Peyer's patch (tissue), 4 donors: ENCODE measurements around the gene SNX4. TPM values are rescaled to one million over a fixed set of nuclear protein-coding genes. Genes with fewer than 3 reads are reported as not detected.
"Not testable (repeated sequence)": the region's sequence is repeated elsewhere in the genome, so short reads cannot be mapped to it uniquely, and the experiment has no call there.

Experiments
- DNase-seq, 3 donors: peaks; one replicate each; pipeline ENCODE4 v3.0.0-alpha.2; 2017 to 2019
- H3K27ac ChIP-seq, 4 donors: fragments of 200-600 bp; sonication (generic); one replicate each; pipeline ENCODE4 v1.5.1; 2016 to 2019
- H3K27me3 ChIP-seq, 2 donors: fragments of 200-600 bp; sonication (generic); one replicate each; pipeline ENCODE4 v1.5.1; 2019
- H3K36me3 ChIP-seq, 3 donors: fragments of 200-600 bp; sonication (generic); one replicate each; pipeline ENCODE4 v1.5.1; 2016 to 2019
- H3K4me1 ChIP-seq, 4 donors: fragments of 200-600 bp; sonication (generic); one replicate each; pipeline ENCODE4 v1.5.1; 2016 to 2019
- H3K4me3 ChIP-seq, 4 donors: fragments of 200-600 bp; sonication (generic); 1 replicate in 3 of 4; 2 replicates in 1 of 4; pipeline ENCODE4 v1.5.1; 2016 to 2019; ENCODE audit warnings: mild to moderate bottlenecking in 1 of 4
- H3K9me3 ChIP-seq, 4 donors: fragments of 200-600 bp; sonication (generic); one replicate each; pipeline ENCODE4 v1.5.1; 2016 to 2019; ENCODE audit warnings: mild to moderate bottlenecking in 1 of 4
- CTCF ChIP-seq, 6 experiments: fragments of 450-650 bp in 4 of 6; fragments of 200-600 bp in 2 of 6; sonication (generic) in 1 of 6; IDR thresholded peaks; one replicate each; pipeline ENCODE4 v1.5.1; 2017 to 2019; ENCODE audit warnings: antibody characterized with exemption in 6 of 6, mild to moderate bottlenecking in 3 of 6, moderate library complexity in 1 of 6
- POLR2A ChIP-seq, 2 donors: fragments of 450-650 bp; IDR thresholded peaks; one replicate each; pipeline ENCODE4 v1.5.1; 2017; ENCODE audit warnings: antibody characterized with exemption in 2 of 2, mild to moderate bottlenecking in 2 of 2, moderate library complexity in 2 of 2
- total RNA-seq, 4 donors: library from RNA; depleted of rRNA; stranded (reverse); fragments of >200 nt; gene quantifications; one replicate each; pipeline ENCODE4 v1.1.0, GENCODE V29; 2016

SNX4 gene
- 10 to 100 TPM; 64.1 to 82.6 (median 70.0) TPM for total RNA-seq

- H3K4me3 ChIP-seq: peak within 1 kb of the TSS; percentile 53 to 97 (median 80)
- TF ChIP-seq POLR2A (IDR thresholded peaks at IDR 0.05) (peak; percentile 64 to 67), CTCF (IDR thresholded peaks at IDR 0.05) (peak in 1 of 6 experiments; percentile 6)
- H3K4me1 ChIP-seq: peaks cover 0 to 14% (median 6%) of the 10 kb centered on the region in 4 donors
- DNase-seq: peak; percentile 89 to 96 (median 93)
- H3K36me3 ChIP-seq: peaks cover 0 to 13% (median 0%) of the 10 kb centered on the region in 3 donors
- no peaks in the 10 kb centered on the region for H3K9me3 ChIP-seq
- H3K27ac ChIP-seq: peak within 1 kb of the TSS; percentile 68 to 88 (median 78)
- H3K27me3 ChIP-seq: no peaks in the 10 kb centered on the region
Observed at GRCh38 chr3:125519678-125520562, at the start of gene SNX4. Gene SNX4, minus strand, starts transcription at chr3:125520202. Its CDS starts 30 bp downstream, at chr3:125520172.

GRCh38 chr3:125556314-125556713, 36.3 kb upstream of the SNX4 start:
- H3K36me3 ChIP-seq: peaks cover 0 to 55% (median 0%) of the 10 kb centered on the region in 3 donors
- H3K4me3 ChIP-seq: no peak overlapping the region
- DNase-seq: no peak
- TF ChIP-seq POLR2A (IDR thresholded peaks at IDR 0.05) (no peak), CTCF (IDR thresholded peaks at IDR 0.05) (no peak)
- no peak overlapping the region for H3K27ac ChIP-seq
- H3K4me1 ChIP-seq: no peaks in the 10 kb centered on the region
- H3K9me3 ChIP-seq: no peaks in the 10 kb centered on the region
- H3K27me3 ChIP-seq: no peaks in the 10 kb centered on the region

DNA sequence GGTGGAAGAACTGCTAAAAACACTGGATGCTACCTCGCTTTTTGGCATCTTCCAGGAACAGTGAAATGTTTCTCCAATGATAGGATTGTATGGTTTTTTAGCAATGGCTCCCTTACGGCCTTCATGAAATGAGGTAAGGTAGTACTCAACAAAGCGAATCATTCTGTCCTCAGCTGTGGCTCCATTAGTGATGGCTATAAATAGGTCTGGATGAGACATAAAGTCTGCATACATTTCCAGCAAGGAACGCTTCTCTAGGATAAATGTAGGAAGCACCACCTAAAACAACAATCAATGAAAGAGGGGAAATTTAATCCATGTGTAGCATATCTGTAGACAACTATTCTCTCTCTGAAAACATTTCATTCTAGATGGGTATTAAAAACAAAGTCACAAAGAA, 32.4 kb upstream of the SNX4 start:
- Histone ChIP-seq H3K9me3 (no peaks in the 10 kb centered on the region), H3K27ac (no peak overlapping the region), H3K4me3 (no peak overlapping the region), H3K4me1 (no peaks in the 10 kb centered on the region), H3K36me3 (peaks cover 0 to 52% (median 0%) of the 10 kb centered on the region in 3 donors), H3K27me3 (no peaks in the 10 kb centered on the region)
- TF ChIP-seq POLR2A (IDR thresholded peaks at IDR 0.05) (no peak), CTCF (IDR thresholded peaks at IDR 0.05) (no peak)
- no peak for DNase-seq

- no peaks in the 10 kb centered on the region for H3K9me3 ChIP-seq
- H3K27me3 ChIP-seq: no peaks in the 10 kb centered on the region
- DNase-seq: no peak
- no peak overlapping the region for H3K4me3 ChIP-seq
- no peaks in the 10 kb centered on the region for H3K4me1 ChIP-seq
- no peak overlapping the region for H3K27ac ChIP-seq
- TF ChIP-seq CTCF (IDR thresholded peaks at IDR 0.05) (no peak), POLR2A (IDR thresholded peaks at IDR 0.05) (no peak)
- H3K36me3 ChIP-seq: peaks cover 0 to 39% (median 0%) of the 10 kb centered on the region in 3 donors
Observed at GRCh38 chr3:125528920-125529319, 8.9 kb upstream of the SNX4 start.

GRCh38 chr3:125525153-125525552, 5.2 kb upstream of the SNX4 start:
- Histone ChIP-seq H3K4me1 (no peaks in the 10 kb centered on the region), H3K27ac (no peak overlapping the region), H3K27me3 (no peaks in the 10 kb centered on the region), H3K9me3 (no peaks in the 10 kb centered on the region), H3K36me3 (peaks cover 0 to 17% (median 0%) of the 10 kb centered on the region in 3 donors), H3K4me3 (no peak overlapping the region)
- no peak for DNase-seq
- TF ChIP-seq CTCF (IDR thresholded peaks at IDR 0.05) (no peak), POLR2A (IDR thresholded peaks at IDR 0.05) (no peak)

GRCh38 chr3:125520563-125520919, 539 bp upstream of the SNX4 start:
- H3K27ac ChIP-seq: peak overlapping the region; percentile 68 to 88 (median 78)
- H3K36me3 ChIP-seq, H3K27me3 ChIP-seq, DNase-seq, H3K9me3 ChIP-seq: not testable (repeated sequence)
- peak overlapping the region; percentile 53 to 97 (median 80) for H3K4me3 ChIP-seq
- peaks cover 0 to 14% (median 6%) of the 10 kb centered on the region in 4 donors for H3K4me1 ChIP-seq
